Type B pancreatic cell (in vitro differentiated cells): ENCODE measurements around the gene TEAD2. TPM values are rescaled to one million over a fixed set of nuclear protein-coding genes. Genes with fewer than 3 reads are reported as not detected.
"Not testable (repeated sequence)": the region's sequence is repeated elsewhere in the genome, so short reads cannot be mapped to it uniquely, and the experiment has no call there.

ENCODE experiments used
- DNase-seq: peaks from one replicate; pipeline ENCODE4 v3.0.0; 2021; ENCODE audit warnings: mixed read lengths; ENCODE audit not compliant: unreplicated experiment; ENCODE audit errors: extremely low spot score
- H3K27ac Mint-ChIP-seq: 2 replicates; pipeline ENCODE4 v1.8.0; 2021; ENCODE audit warnings: mild to moderate bottlenecking, mixed read lengths
- H3K27me3 Mint-ChIP-seq: 2 replicates; pipeline ENCODE4 v1.8.0; 2021; ENCODE audit warnings: mixed read lengths
- H3K36me3 Mint-ChIP-seq: 2 replicates; pipeline ENCODE4 v1.8.0; 2021; ENCODE audit warnings: mixed read lengths
- H3K4me1 Mint-ChIP-seq: one replicate; pipeline ENCODE4 v1.8.0; 2021; ENCODE audit warnings: mixed read lengths; ENCODE audit not compliant: unreplicated experiment
- H3K4me3 Mint-ChIP-seq: 2 replicates; pipeline ENCODE4 v1.8.0; 2021; ENCODE audit warnings: mild to moderate bottlenecking, mixed read lengths
- H3K9me3 Mint-ChIP-seq: 2 replicates; pipeline ENCODE4 v1.8.0; 2021; ENCODE audit warnings: mixed read lengths
- total RNA-seq: library from RNA; stranded (reverse); gene quantifications from 2 replicates; pipeline ENCODE4 v1.2.1, GENCODE V29; 2021; ENCODE audit warnings: low replicate concordance
- TF ChIP-seq, protein P1 (sequence below): fragments of 200-600 bp; sonication (generic); conservative IDR thresholded peaks from 2 replicates; pipeline ENCODE4 v1.5.0; 2021; ENCODE audit warnings: antibody characterized with exemption, mild to moderate bottlenecking

The TEAD2 gene
- total RNA-seq, 1 donor from 2014 or later: 116 TPM

DNA sequence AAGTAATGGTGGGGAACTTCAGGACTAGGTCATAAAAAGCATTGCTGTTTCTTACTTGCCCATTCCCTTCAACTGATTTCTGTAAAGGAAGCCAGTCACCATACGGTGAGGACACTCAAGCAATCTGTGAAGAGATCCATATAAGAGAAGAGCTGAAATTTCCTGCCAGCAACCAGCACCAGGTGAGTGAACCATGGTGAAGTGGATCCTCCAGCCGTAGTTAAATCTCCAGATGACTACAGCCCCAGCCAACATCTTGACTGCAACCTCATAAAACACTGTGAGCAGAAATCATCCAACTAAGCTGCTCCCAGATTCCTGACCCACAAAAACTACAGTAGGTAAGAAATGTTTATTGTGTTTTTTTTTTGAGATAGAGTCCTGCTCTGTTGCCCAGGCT is 33.5 kb downstream of the TEAD2 start:
- Mint-ChIP-seq H3K27me3 (no peaks in the 10 kb centered on the region), H3K4me1 (peaks cover 10% of the 10 kb centered on the region), H3K4me3 (no peak overlapping the region), H3K9me3 (no peaks in the 10 kb centered on the region), H3K27ac (no peak overlapping the region), H3K36me3 (peaks cover 17% of the 10 kb centered on the region)
- TF ChIP-seq, protein P1, sequence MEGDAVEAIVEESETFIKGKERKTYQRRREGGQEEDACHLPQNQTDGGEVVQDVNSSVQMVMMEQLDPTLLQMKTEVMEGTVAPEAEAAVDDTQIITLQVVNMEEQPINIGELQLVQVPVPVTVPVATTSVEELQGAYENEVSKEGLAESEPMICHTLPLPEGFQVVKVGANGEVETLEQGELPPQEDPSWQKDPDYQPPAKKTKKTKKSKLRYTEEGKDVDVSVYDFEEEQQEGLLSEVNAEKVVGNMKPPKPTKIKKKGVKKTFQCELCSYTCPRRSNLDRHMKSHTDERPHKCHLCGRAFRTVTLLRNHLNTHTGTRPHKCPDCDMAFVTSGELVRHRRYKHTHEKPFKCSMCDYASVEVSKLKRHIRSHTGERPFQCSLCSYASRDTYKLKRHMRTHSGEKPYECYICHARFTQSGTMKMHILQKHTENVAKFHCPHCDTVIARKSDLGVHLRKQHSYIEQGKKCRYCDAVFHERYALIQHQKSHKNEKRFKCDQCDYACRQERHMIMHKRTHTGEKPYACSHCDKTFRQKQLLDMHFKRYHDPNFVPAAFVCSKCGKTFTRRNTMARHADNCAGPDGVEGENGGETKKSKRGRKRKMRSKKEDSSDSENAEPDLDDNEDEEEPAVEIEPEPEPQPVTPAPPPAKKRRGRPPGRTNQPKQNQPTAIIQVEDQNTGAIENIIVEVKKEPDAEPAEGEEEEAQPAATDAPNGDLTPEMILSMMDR: no peak
- DNase-seq: no peak

DNA sequence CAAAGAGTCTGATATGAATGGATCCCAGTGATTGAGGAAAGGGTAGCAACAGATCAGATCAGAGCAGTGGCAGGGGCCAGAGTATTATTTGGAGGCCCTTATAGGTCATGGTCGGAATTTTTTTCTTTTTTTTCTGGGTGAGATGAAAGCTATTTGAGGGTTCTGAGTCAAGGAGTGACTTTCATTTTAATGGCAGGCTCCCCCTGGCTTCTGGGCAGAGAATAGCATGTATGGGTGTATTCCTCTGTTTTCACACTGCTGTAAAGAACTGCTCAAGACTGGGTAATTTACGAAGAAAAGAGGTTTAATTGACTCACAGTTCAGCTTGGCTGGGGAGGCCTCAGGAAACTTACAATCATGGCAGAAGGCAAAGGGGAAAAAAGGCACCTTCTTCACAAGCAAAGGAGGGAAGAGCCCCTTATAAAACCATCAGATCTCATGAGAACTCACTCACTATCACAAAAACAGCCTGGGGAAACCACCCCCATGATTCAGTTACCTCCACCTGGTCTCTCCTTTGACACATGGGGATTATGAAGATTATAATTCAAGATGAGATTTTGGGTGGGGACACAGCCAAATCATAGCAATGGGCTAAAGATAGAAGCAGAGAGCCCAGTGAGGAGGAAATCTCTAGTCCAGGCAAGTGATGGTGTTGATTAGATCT is 34.2 kb downstream of the TEAD2 start:
- Mint-ChIP-seq H3K36me3 (peaks cover 17% of the 10 kb centered on the region), H3K4me1 (peaks cover 7% of the 10 kb centered on the region), H3K9me3 (peaks cover 6% of the 10 kb centered on the region), H3K27ac (no peak overlapping the region), H3K27me3 (no peaks in the 10 kb centered on the region), H3K4me3 (no peak overlapping the region)
- TF ChIP-seq, protein P1: peak; percentile 73
- peak; percentile 24 for DNase-seq

DNA sequence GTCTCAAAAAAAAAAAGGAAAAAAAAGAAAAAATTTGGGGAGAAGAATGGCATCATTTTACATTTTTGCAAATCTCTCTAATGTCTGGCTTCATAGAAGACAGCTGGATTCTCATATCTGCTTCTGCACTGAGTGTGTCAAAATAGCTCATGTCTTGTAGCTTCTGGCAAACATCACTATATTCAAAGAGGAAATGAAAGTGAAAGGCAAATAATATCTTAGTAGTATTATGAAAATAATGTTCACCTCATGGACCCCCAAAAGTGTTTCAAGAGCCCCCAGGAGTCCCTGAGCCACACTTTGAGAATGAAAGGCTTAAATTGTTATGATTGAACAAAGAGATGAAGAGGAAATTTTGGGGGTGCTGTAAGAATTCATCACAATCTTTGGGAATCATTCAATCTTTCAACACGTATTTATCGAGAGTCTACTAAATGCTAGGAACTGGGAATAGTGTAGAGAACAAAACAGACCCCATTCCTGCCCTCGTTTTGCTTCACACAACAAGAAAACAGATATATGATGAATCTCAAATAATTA is 36.0 kb downstream of the TEAD2 start:
- Mint-ChIP-seq H3K36me3 (peaks cover 20% of the 10 kb centered on the region), H3K27me3 (no peaks in the 10 kb centered on the region), H3K4me1 (peaks cover 7% of the 10 kb centered on the region), H3K27ac (no peak overlapping the region), H3K4me3 (no peak overlapping the region), H3K9me3 (peaks cover 9% of the 10 kb centered on the region)
- TF ChIP-seq, protein P1: no peak
- DNase-seq: no peak

DNA sequence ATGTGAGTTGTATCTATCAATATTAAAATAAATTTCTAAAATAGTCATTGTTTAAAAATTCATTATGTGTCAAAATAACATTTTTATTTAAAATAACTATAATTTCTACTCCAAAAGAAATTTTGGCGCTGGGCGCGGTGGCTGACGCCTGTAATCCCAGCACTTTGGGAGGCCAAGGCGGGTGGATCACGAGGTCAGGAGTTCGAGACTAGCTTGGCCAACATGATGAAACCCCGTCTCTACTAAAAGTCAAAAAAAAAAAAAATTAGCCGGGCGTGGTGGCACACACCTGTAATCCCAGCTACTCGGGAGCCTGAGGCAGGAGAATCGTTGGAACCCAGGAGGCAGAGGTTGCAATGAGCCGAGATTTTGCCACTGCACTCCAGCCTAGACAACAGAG is 36.5 kb downstream of the TEAD2 start:
- H3K4me1 Mint-ChIP-seq, H3K27me3 Mint-ChIP-seq, H3K4me3 Mint-ChIP-seq, H3K27ac Mint-ChIP-seq, H3K9me3 Mint-ChIP-seq: not testable (repeated sequence)
- peaks cover 22% of the 10 kb centered on the region for H3K36me3 Mint-ChIP-seq
- peak; percentile 16 for DNase-seq

DNA sequence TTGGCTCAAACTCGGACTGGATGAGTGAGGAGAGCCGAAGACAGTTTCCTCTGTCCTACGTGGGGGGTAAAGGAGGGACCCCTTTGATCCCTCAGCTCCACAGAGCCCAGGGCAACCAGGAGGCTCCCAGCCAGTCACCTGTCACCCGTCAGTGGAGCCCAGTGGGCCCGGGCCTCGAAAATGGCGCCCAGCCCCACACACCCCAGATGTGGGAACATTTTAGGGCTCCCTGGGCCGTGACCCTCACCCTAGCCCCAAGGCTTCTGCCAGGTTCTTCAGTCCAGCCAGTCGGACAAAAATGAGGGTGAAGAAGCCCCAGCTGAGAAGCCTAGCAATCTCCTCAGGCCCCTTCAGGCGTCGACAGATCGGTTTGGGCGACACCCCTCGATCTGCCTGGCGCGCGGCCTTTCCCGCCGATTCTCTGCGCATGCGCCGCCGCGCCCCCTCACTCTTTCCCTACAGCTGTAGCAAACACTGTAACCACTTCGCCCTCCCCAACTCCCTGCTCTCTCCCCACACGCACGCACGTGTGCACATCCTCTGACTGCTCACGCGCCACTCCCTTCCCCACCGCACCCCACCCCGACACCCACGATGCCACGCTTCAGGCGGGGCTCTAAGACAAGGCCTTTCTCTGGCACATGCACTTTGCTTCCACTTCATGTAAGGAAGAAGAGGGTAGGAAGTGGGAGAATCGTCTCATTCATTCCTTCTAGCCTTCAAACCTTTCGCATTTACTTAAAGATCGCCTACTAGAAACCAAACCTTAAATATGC is 37.2 kb downstream of the TEAD2 start, which contains the start of gene SLC6A16:
TSS of gene SLC6A16 (minus strand) at position 391 of the 776 bp plus-strand sequence. CDS start 13,844 bp downstream, outside the sequence.
- H3K4me1 Mint-ChIP-seq: peaks cover 7% of the 10 kb centered on the region
- no peak within 1 kb of the TSS for H3K27ac Mint-ChIP-seq
- peak; percentile 52 for DNase-seq
- peaks cover 9% of the 10 kb centered on the region for H3K9me3 Mint-ChIP-seq
- H3K4me3 Mint-ChIP-seq: no peak within 1 kb of the TSS
- H3K36me3 Mint-ChIP-seq: peaks cover 19% of the 10 kb centered on the region
- H3K27me3 Mint-ChIP-seq: no peaks in the 10 kb centered on the region
- TF ChIP-seq, protein P1: no peak

DNA sequence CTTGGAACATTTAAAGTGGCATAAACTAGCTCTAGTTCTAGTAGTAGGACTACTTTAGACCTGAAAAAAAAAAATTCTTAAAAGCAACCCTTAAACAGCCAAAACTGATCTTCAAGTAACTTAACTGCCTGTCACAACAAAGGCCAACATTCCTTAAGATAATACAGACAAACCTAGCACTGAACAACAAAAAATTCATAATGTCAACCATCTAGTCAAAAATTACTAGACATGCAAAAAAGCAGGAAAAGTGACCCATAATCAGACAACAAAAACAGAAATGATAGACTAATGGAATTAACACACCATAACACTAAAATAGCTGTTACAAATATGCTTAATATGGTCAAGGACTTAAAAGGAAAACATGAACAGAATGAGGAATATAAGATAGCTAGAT is 43.9 kb downstream of the TEAD2 start:
- peaks cover 26% of the 10 kb centered on the region for H3K36me3 Mint-ChIP-seq
- H3K4me3 Mint-ChIP-seq: no peak overlapping the region
- H3K9me3 Mint-ChIP-seq: peaks cover 10% of the 10 kb centered on the region
- DNase-seq: no peak
- no peak overlapping the region for H3K27ac Mint-ChIP-seq
- H3K4me1 Mint-ChIP-seq: peaks cover 8% of the 10 kb centered on the region
- H3K27me3 Mint-ChIP-seq: no peaks in the 10 kb centered on the region
- TF ChIP-seq, protein P1: no peak
